HG03045 (cell line): ENCODE results near the gene VPS41.

Experiments used
- ATAC-seq: cut with Tn5 transposase; IDR thresholded peaks from one replicate; pipeline ENCODE4 v1.9.1; 2021; ENCODE audit warnings: mild to moderate bottlenecking, moderate library complexity; ENCODE audit not compliant: unreplicated experiment

Gene VPS41

GRCh38 chr7:38677981-38678697, 230.9 kb downstream of the VPS41 start:
- no peak for ATAC-seq

- no peak for ATAC-seq
Measured at GRCh38 chr7:38675494-38676106, 233.4 kb downstream of the VPS41 start.

GRCh38 chr7:38674513-38674912, 234.5 kb downstream of the VPS41 start:
- ATAC-seq: no peak

- ATAC-seq: no peak
Measured at GRCh38 chr7:38673795-38674194, 235.2 kb downstream of the VPS41 start.
